Neuron (in vitro differentiated cells): ENCODE results near the gene GLIS1.

Experiments
- H2AFZ ChIP-seq: one replicate; pipeline ENCODE4 v1.6.1; 2013; ENCODE audit warnings: low read depth, mild to moderate bottlenecking, inconsistent platforms, low read length, moderate library complexity
- H3K27me3 ChIP-seq: one replicate; pipeline ENCODE4 v1.6.1; 2013; ENCODE audit warnings: low read length; ENCODE audit not compliant: insufficient read depth
- H3K36me3 ChIP-seq: one replicate; pipeline ENCODE4 v1.6.1; 2013; ENCODE audit warnings: low read length; ENCODE audit not compliant: insufficient read depth
- H3K4me1 ChIP-seq: one replicate; pipeline ENCODE4 v1.6.1; 2013; ENCODE audit warnings: low read length; ENCODE audit not compliant: insufficient read depth
- H3K4me3 ChIP-seq: 2 replicates; pipeline ENCODE4 v1.5.1; 2013; ENCODE audit warnings: mild to moderate bottlenecking, low read length, moderate library complexity
- H3K9me3 ChIP-seq: one replicate; pipeline ENCODE4 v1.6.1; 2013; ENCODE audit warnings: low read length

The GLIS1 gene

GRCh38 chr1:53683986-53684740 is 54.8 kb downstream of the GLIS1 start:
- Histone ChIP-seq H2AFZ (no peak overlapping the region), H3K9me3 (no peaks in the 10 kb centered on the region), H3K36me3 (no peaks in the 10 kb centered on the region), H3K4me1 (no peaks in the 10 kb centered on the region), H3K4me3 (no peak overlapping the region), H3K27me3 (peaks cover 49% of the 10 kb centered on the region)

GRCh38 chr1:53682881-53683280 is 56.1 kb downstream of the GLIS1 start:
- H3K4me3 ChIP-seq = no peak overlapping the region
- peaks cover 50% of the 10 kb centered on the region for H3K27me3 ChIP-seq
- H3K9me3 ChIP-seq = no peaks in the 10 kb centered on the region

GRCh38 chr1:53681977-53682685 is 56.8 kb downstream of the GLIS1 start:
- Histone ChIP-seq H3K27me3 (peaks cover 53% of the 10 kb centered on the region), H3K36me3 (no peaks in the 10 kb centered on the region), H3K4me3 (no peak overlapping the region), H3K4me1 (no peaks in the 10 kb centered on the region), H2AFZ (no peak overlapping the region), H3K9me3 (no peaks in the 10 kb centered on the region)

More at GRCh38 chr1:53682881-53683280, 56.1 kb downstream of the GLIS1 start:
- H3K4me1 ChIP-seq = no peaks in the 10 kb centered on the region
- no peaks in the 10 kb centered on the region for H3K36me3 ChIP-seq
- no peak overlapping the region for H2AFZ ChIP-seq

GRCh38 chr1:53681351-53681976 is 57.5 kb downstream of the GLIS1 start:
- H3K4me1 ChIP-seq = no peaks in the 10 kb centered on the region
- peaks cover 54% of the 10 kb centered on the region for H3K27me3 ChIP-seq
- no peak overlapping the region for H3K4me3 ChIP-seq
- H3K36me3 ChIP-seq = no peaks in the 10 kb centered on the region
- H3K9me3 ChIP-seq = no peaks in the 10 kb centered on the region
- no peak overlapping the region for H2AFZ ChIP-seq

GRCh38 chr1:53680868-53681267 is 58.1 kb downstream of the GLIS1 start:
- Histone ChIP-seq H3K9me3 (no peaks in the 10 kb centered on the region), H3K4me3 (no peak overlapping the region), H3K36me3 (no peaks in the 10 kb centered on the region), H2AFZ (no peak overlapping the region), H3K4me1 (no peaks in the 10 kb centered on the region), H3K27me3 (peaks cover 52% of the 10 kb centered on the region)

- Histone ChIP-seq H3K9me3 (no peaks in the 10 kb centered on the region), H3K36me3 (no peaks in the 10 kb centered on the region), H3K4me1 (no peaks in the 10 kb centered on the region), H2AFZ (no peak overlapping the region), H3K4me3 (no peak overlapping the region), H3K27me3 (peaks cover 45% of the 10 kb centered on the region)
Measured at GRCh38 chr1:53678938-53679825, 59.8 kb downstream of the GLIS1 start.

GRCh38 chr1:53678507-53678906 is 60.5 kb downstream of the GLIS1 start:
- Histone ChIP-seq H3K4me1 (no peaks in the 10 kb centered on the region), H3K36me3 (no peaks in the 10 kb centered on the region), H3K27me3 (peaks cover 44% of the 10 kb centered on the region), H2AFZ (no peak overlapping the region), H3K4me3 (no peak overlapping the region), H3K9me3 (no peaks in the 10 kb centered on the region)

GRCh38 chr1:53678046-53678445 is 60.9 kb downstream of the GLIS1 start:
- H3K27me3 ChIP-seq = peaks cover 44% of the 10 kb centered on the region
- H3K36me3 ChIP-seq = no peaks in the 10 kb centered on the region
- no peaks in the 10 kb centered on the region for H3K4me1 ChIP-seq
- H3K4me3 ChIP-seq = no peak overlapping the region
- H3K9me3 ChIP-seq = no peaks in the 10 kb centered on the region
- H2AFZ ChIP-seq = no peak overlapping the region

GRCh38 chr1:53677486-53677885 is 61.5 kb downstream of the GLIS1 start:
- Histone ChIP-seq H3K36me3 (no peaks in the 10 kb centered on the region), H3K27me3 (peaks cover 50% of the 10 kb centered on the region), H2AFZ (no peak overlapping the region), H3K4me3 (no peak overlapping the region), H3K9me3 (no peaks in the 10 kb centered on the region), H3K4me1 (no peaks in the 10 kb centered on the region)

- H3K9me3 ChIP-seq = no peaks in the 10 kb centered on the region
- no peak overlapping the region for H3K4me3 ChIP-seq
- H2AFZ ChIP-seq = no peak overlapping the region
- H3K4me1 ChIP-seq = no peaks in the 10 kb centered on the region
- no peaks in the 10 kb centered on the region for H3K36me3 ChIP-seq
- peaks cover 31% of the 10 kb centered on the region for H3K27me3 ChIP-seq
Measured at GRCh38 chr1:53672785-53673184, 66.2 kb downstream of the GLIS1 start.

- Histone ChIP-seq H3K36me3 (no peaks in the 10 kb centered on the region), H3K27me3 (peaks cover 28% of the 10 kb centered on the region), H3K4me3 (no peak overlapping the region), H2AFZ (no peak overlapping the region), H3K4me1 (no peaks in the 10 kb centered on the region), H3K9me3 (no peaks in the 10 kb centered on the region)
Measured at GRCh38 chr1:53672243-53672642, 66.7 kb downstream of the GLIS1 start.

GRCh38 chr1:53669621-53670191 is 69.3 kb downstream of the GLIS1 start:
- Histone ChIP-seq H3K27me3 (peaks cover 15% of the 10 kb centered on the region), H2AFZ (no peak overlapping the region), H3K36me3 (no peaks in the 10 kb centered on the region), H3K9me3 (no peaks in the 10 kb centered on the region), H3K4me3 (no peak overlapping the region), H3K4me1 (no peaks in the 10 kb centered on the region)
